NCI-H226 (cell line): Measurements from ENCODE around the gene C22orf42.
A peak's percentile ranks its signal among the peaks of the same experiment; 100 is the strongest.
"Not testable (repeated sequence)": the region's sequence is repeated elsewhere in the genome, so short reads cannot be mapped to it uniquely, and the experiment has no call there.

Experiments used
- DNase-seq: peaks from one replicate; pipeline ENCODE4 v3.0.0-alpha.2; 2015

The C22orf42 gene, protein sequence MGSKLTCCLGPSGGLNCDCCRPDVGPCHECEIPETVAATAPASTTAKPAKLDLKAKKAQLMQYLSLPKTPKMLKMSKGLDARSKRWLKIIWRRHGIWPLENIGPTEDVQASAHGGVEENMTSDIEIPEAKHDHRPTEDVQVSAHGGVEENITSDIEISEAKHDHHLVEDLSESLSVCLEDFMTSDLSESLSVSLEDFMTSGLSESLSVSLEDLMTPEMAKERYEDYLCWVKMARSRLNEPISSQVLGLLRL

DNA sequence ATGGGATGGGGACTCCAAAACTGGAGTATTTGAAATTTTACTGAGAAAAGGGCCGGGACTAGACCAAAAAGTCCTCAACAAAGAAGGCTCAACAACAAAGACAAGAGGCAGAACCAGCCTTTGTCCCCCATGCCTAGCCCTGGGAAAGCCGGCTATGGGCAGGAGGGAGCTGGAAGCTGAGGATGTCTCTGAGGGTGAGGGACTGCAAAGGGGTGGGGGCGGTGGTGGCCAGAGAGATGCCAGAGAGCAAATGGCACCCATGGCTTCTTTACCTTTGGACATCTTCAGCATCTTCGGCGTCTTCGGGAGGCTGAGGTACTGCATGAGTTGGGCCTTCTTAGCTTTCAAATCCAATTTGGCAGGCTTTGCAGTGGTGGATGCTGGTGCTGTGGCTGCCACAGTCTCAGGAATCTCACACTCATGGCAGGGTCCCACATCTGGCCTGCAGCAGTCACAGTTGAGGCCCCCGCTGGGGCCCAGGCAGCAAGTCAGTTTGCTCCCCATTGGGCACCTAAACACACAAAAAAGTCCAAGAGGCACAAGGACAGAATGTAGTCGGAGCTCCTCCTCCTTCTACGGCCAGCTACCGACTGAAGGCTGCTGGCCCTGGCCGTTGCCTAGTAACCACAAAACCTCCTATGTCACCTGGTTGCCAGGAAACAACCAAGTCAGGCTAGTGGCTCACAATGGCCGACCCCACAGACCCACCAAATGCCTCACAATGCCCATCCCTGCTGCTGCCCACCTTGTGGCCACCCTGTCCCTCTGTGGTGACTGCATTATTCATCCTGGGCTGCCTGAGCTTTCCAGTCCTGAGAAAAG is at the start of gene C22orf42:
Gene C22orf42, minus strand, starts transcription at position 592 of the 822 bp plus-strand sequence. Its CDS starts 88 bp downstream, at position 504.
- no peak for DNase-seq

DNA sequence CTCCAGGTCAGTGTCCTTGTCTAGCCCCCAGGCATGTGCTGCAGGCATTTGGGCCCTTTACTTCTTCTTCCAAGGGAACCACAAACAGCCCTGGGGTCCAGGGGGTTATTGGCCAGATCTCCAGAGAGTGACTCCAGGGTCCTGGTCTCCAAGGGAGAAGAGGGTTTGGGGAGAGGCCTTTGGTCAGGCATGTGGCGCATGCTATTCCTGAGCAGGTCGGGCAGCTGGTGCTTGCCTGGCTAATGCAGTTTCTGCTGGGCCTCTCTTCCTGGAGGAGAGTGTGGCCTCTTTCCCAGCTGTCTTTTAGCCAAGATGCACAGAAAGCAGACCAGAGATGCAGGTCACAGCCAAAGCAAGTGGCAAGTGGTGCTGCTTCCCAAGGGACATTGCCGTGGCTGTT is 49.6 kb upstream of the C22orf42 start:
- no peak for DNase-seq

DNA sequence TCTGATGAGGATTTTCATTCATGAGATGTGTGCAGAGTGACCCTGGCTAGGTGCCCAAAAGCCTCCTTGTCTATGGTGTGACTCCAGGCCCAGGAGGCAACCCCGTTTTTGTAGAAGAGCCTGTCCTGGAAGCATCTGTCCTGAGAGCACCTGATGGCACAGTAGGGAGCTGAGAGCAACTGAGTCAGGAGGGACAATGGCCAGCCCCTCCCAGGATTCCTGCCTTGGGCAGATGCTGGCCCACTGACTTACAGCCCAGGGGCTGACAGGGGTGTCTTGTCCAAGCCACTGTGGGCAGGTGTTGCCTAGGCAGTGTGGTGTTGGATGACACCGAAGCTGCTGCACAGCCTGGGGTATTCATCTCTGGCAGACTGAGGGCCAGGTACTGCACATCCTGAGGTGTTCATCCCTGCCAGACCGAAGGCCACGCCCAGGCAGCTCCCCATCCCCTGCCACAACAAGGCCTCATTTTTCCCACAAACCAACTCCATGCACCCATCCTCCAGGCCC is 48.9 kb upstream of the C22orf42 start:
- DNase-seq: no peak

DNA sequence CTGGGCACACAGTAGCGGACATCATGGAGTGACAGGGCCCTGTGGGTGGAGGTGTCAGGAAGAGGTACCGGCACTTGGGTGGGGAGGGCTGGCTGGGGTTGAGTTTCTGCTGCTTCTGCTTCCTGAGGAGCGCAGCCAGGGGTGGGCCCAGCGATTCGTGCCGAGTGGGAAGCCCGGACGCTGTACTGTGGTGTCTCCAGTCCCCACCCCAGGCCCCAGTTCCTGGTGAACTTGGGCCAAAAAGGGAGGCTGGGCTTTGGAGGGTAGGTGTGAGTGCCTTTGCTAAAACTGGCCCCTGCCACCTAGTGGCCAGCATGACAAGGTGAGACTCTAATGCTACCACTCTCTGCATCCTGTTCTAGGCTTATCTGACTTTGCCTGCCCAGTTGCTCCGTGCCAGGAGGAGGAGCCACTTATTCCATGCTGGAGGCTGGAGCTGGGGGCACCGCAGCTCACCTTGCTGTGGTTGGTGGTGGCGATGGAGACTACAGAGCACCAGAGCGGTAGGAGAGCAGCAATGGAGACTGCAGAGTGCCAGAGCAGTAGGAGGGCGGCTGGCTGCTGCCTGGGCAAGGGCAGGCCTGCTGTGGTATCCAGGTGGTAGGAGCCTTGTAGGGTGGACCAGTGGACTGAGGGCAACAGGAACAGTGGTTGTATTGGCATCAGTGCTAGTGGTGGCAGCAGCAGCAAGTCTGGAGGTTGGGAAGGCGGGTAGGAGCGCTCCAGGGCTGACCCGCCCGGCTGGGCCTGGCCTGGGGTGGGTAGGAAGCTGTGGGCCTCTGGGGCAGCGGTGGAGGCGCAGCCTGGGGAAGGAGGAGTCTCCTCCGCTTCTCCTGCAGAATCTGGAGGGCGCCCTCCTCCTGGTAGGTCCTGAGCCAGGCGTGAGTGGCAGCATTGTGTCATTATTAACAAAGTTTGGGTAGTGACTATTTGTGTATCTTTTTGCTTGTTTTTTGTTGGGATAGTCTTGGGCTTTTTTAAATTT is 48.0 kb upstream of the C22orf42 start:
- no peak for DNase-seq

DNA sequence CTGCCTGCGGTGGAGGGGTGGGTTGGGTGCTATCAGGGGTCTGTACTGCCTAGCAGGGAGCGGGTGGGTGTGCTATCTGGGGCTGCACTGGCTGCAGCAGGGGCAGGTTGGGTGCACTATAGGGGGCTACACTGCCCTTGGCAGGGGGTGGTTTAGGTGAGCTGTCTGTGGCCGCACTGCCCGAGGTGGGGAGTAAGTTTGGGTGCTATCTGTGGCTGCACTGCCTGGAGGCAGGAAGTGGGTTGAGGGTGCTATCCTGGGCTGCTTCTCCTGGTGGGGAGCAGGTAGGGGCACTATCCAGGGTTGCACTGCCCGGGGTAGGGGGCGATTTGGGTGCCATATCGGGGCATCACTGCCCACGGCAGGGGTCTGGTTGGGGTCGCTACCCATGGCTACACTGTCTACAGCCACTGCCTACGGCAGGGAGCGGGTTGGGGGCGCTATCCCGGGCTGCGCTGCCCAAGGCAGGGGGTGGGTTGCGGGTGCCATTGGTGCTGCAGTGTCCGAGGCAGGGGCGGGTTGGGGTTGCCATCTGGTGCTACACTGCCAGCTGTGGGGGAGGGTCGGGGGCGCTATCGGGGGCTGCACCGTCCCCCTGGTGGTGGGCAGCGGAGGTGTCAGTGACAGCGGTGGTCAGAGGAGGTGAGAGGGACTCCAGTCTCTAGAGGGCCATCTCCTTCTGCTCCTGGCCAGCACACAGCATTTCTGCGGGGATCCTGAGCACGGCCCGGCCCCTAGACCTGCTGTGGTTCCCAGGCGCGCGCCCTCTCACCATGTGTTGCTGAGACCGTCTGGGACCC is 47.1 kb upstream of the C22orf42 start:
- no peak for DNase-seq

DNA sequence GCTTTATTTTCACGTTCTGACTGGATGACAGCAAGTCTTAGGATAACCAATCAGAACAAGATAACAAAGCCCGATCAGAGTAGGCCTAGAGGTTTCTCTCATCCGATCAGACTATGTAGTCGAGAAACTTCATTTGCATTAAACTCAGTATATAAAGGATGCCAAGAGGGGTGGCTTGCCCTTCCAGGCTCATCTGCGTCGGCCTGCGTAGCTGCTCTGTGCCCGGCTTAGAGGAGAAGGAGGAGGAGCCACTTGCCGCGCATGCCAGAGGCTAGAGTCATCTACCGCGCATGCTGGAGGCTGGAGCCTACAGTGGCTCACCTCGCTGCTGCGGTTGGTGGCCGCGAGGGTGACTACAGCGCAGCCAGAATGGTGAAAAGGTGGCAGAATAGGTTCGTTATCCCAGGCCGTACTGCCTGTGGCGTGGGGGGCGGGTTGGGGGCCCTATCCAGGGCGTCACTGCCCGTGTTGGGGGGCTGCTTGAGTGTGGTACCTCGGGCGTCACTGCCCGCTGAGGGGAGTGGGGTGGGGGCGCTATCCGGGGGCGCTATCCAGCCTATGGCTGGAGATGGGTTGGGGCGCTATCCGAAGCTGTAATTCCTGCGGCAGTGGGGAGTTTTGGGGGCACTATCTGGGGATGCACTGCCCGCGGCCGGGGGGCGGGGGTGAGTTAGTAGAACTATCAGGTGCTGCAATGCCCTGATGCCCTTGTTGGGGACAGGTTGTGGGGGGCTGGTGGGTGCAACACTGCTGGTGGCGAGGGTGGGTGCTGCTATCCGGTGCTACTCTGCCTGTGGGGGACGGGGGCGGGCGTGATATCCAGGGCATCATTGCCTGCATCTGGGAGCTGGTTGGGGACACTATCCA is 46.0 kb upstream of the C22orf42 start, which contains the start of gene RFPL2:
Gene RFPL2, minus strand, starts transcription at position 218 of the 867 bp plus-strand sequence. CDS start 2,622 bp downstream, outside the sequence.
- no peak for DNase-seq

DNA sequence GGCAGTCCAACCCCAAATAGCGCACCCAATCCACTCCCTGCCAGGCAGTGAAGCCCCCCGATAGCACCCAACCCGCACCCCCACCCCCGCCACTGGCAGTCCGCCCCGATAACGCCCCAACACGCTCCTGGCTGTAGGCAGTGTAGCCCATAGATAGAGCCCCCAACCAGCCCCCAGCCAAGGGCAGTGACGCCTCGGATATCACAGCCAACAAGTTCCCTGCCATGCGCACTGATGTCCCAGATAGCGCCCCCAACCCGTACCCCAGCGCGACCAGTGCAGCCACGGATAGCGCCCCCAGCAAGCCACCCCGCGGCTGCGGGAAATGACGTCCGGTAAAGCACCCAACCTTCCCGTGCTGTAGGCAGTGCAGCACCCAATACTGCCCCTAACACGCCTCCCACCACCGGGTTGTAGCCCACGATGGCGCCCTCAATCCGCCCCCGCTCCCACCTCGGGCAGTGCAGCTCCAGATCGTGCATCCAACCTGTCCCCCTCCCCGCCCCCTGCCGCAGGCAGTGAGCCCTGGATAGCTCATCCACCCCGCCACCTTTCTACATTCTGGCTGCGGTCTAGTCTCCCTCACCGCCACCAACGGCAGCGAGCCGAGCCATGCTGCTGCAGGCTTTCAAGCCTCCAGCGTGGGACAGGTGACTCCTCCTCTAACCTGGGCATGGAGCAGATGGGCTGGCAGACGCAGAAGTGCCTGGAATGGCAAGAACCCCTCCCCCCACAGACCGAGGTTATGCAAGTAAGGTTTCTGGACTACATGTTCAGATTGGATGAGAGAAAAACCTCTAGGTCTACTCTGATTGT is 45.1 kb upstream of the C22orf42 start:
- DNase-seq: no peak

DNA sequence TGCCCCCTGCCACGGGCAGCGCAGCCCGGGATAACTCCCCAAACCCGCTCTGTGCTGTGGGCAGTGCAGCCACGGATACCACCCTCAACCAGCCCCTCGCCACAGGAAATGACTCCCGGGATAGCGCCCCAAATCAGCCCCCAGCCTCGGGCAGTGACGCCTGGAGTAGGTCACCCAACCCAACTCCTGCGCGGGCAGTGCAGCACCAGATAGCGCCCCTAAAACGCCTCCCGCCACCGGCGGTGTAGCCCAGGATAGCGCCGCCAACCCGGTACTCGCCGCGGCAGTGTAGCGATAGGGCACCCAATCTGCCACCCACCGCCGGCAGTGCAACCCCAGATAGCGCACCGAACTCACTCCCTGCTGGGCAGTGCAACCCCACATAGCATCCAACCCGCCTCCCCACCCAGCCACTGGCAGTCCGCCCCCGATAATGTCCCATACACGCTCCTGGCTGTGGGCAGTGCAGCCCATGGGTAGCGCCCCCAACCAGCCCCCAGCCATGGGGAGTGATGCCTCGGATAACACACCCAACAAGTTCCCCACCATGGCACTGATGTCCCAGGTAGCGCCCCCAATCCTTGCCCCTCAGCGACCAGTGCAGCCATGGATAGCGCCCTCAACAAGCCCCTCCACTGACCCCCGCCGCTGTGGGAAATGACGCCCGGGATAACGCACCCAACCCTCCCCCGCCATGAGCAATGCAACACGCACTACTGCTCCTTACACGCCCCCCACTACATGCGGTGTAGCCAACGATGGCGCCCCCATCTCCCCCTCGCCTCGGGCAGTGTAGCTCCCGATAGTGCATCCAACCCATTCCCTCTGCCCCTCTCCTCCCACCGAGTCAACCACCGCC is 44.3 kb upstream of the C22orf42 start:
- DNase-seq: no peak

DNA sequence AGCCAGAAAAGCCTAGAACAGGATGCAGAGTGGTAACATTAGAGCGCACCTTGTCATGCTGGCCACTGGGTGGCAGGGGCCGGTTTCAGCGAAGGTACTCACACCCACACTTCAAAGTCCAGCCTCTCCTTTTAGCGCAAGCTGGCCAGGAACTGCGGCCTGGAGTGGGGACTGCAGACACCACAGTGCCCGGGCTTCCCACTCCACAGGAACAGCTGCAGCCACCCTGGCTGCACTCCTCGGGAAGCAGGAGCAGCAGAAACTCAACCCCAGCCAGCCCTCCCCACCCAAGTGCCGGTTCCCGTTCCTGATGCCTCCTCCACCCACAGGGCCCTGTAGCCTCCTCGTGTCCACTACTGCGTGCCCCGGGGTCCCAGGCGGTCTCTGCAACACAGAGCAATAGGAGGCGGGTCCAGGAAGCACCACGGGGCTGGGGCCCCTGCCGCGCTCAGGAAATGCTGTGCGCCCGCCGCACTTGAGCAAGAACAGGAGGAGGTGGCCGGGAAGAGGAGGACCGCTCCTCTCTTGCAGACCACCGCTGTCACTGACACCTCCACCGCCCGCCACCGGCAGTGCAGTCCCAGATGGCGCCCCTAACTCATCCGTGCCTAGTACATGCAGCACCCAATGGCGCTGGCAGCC is 43.6 kb upstream of the C22orf42 start:
- DNase-seq: peak; percentile 27

DNA sequence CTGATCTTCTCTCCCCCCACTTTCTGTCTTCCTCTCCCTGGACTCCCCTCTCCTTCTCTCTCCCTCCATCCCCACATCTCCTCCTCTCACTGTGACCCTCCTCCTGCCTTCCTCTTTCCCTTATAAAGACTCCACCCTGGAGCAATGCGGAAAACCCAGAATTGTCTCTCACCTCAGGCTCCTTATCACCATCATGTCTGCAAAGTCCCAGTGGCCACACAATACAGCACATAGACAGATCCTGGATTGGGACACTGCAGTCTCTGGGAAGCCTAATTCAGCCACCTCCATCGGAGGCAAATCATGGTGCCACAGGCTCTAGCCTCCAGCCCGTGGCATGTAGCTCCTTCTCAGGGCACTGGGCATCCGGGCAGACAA is 43.0 kb upstream of the C22orf42 start:
- no peak for DNase-seq

DNA sequence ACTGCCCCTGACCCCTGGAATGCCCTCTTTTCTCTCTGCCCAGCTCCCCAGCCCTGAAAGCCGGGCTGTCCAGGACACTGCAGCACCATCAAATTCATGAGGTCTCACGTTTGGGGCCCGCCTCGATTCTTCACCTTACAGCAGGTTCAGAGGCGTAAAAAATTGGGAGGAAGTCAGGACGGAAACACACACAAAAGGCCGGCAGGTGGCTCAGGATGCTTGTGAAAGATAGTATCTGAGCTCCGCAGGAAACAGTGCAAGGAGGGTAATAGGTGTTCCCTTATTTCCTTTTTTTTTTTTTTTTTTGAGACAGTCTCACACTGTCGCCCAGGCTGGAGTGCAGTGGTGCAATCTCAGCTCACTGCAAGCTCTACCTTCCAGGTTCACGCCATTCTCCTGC is 41.6 kb upstream of the C22orf42 start:
- DNase-seq: no peak

DNA sequence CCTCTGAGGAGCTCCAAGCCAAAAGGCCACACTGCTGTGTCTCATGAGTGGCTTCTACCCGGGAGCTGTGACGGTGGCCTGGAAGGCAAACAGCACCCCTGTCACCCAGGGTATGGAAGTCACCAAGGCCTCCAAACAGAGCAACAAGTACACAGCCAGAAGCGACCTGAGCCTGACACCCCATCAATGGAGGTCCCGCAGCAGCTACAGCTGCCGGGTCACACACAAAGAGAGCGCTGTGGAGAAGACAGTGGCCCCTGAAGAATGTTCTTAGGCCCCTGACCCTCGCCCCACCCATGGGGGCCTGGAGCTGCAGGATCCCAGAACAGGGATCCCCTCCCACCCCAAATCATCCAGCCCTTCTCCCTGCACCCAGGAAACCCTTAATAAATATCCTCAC is 40.9 kb upstream of the C22orf42 start:
- no peak for DNase-seq

DNA sequence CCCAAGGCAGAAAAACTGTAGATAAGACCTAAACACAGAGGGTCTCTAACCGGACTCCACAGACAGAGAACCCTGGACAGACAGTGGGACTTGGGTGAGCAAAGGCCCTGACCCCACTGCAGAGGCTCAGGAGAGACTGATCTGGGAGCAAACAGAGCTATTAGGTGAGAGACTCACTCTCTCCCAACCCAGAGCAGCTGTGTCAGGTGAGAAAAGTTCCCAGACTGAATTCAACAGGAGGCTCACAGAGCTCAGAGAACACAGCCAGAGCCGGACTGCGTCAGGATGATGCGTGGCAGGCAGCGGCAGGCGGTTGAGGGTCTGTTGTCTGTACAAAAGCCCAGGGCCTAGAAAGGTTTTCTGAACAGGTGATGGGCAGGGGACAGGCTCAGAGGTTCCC is 40.2 kb upstream of the C22orf42 start:
- DNase-seq: no peak

DNA sequence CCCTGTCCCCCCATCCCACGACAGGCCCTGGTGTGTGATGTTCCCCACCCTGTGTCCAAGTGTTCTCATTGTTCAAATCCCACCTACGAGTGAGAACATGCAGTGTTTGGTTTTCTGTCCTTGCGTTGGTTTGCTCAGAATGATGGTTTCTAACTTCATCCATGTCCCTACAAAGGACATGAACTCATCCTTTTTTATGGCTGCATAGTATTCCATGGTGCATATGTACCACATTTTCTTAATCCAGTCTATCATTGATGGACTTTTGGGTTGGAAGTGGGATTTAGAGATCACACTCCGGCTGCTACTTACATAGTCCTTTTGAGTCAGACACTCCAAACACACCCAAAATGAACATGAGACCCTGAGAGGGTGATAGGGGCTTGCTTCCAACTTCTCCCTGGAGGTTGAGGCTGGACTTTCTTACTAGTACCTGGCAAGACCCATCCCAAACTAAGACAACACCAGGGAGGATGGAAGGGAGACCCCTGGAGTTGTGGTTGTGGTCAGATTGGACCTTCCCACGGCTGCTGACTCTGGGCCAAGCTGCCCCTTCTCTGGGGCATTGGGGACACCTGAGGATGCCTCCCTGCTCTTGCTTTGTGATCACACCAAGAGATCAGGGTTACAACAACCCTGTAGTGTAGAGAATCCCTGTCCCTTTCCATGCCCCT is 38.6 kb upstream of the C22orf42 start:
- DNase-seq: not testable (repeated sequence)

DNA sequence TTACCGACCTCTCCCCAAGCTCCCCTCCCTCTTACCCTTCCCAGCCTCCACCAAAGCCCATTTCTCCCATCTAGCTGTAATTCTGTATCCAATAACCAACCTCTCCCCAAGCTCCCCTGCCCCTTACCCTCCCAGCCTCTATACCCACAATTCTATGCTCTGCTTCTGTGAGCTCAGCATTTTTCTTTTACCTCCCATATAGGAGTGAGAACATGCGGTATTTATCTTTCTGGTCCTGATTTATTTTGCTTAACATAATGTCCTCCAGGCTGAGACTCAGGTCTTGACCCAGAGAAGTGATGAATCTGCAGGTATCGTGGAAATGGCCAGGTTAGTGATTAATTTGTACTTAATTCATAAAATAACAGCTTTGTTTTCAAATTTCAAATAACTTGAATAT is 36.8 kb upstream of the C22orf42 start:
- DNase-seq: not testable (repeated sequence)

DNA sequence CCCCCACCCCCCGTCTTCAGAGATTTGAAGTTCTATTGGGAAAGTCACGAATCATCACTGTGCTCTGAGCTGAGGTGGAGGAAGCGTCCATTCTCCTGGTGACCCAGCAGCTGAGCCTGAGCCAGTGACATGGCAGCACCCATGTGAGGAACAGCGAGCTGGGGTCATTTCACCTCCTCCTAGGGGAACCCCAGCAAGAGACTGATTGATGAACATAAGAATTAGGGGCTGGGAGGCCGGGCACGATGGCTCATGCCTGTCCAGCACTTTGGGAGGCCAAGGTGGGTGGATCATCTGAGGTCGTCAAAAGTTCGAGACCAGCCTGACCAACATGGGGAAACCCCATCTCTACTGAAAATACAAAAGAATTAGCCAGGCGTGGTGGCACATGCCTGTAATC is 34.2 kb upstream of the C22orf42 start:
- not testable (repeated sequence) for DNase-seq

DNA sequence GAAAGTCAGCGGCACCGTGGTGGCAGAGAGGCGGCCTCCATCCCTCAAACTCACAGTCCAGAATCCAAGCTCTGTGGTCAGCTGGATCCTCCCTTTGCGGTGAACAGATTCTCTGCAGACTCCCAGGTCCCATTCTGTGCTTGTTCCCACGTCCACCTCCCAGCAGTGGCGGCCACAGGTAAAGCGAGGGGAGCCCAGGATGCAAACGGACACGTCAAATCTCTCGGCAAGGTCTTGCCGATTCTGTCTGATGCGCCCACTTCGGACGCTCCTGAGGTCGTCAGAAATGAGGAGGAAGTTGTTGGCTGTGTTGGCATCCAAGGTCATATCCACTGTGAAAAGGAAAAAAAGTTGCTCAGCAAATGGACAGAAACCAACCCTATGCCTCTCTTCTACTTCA is 31.9 kb upstream of the C22orf42 start:
- DNase-seq: not testable (repeated sequence)

DNA sequence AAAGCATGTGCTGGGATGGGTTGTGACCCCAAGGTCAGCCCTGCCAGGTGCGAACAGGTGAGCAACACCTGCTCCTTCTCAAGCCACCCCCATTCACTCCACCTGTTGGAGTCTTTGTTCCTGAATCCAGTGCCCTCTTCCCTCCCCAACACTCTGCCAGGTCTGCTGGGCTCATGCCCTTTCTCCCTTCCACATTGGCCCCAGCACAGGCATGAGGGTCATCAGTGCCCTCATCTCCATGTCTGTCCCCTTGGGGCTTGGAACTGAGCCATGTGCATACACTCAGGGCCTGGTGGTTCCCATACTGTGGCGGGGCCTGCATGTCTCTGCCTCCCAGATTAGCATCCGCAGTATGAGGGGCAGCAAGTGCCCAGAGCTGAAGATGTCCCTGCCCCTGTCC is 26.7 kb upstream of the C22orf42 start:
- no peak for DNase-seq
